ENCODE results near the gene MAP2.

The MAP2 gene

GRCh38 chr2:209687323-209687969 is 263.6 kb downstream of the MAP2 start:
- Mint-ChIP-seq H3K9me3 (no peaks in the 10 kb centered on the region), H3K4me1 (no peaks in the 10 kb centered on the region), H3K27me3 (no peaks in the 10 kb centered on the region), H3K4me3 (no peak overlapping the region), H3K36me3 (no peaks in the 10 kb centered on the region), H3K27ac (no peak overlapping the region)
- peak; percentile 12 for ATAC-seq

GRCh38 chr2:209688385-209688784 is 264.5 kb downstream of the MAP2 start:
- no peaks in the 10 kb centered on the region for H3K27me3 Mint-ChIP-seq
- H3K27ac Mint-ChIP-seq, result no peak overlapping the region
- H3K4me3 Mint-ChIP-seq, result no peak overlapping the region
- H3K4me1 Mint-ChIP-seq, result no peaks in the 10 kb centered on the region
- H3K9me3 Mint-ChIP-seq, result no peaks in the 10 kb centered on the region
- ATAC-seq, result no peak
- no peaks in the 10 kb centered on the region for H3K36me3 Mint-ChIP-seq

- Mint-ChIP-seq H3K36me3 (no peaks in the 10 kb centered on the region), H3K4me1 (peaks cover 9% of the 10 kb centered on the region), H3K27ac (no peak overlapping the region), H3K9me3 (no peaks in the 10 kb centered on the region), H3K27me3 (no peaks in the 10 kb centered on the region), H3K4me3 (no peak overlapping the region)
- ATAC-seq, result no peak
These were observed 266.3 kb downstream of the MAP2 start for GRCh38 chr2:209690029-209690754.

GRCh38 chr2:209694748-209695147 is 270.9 kb downstream of the MAP2 start:
- Mint-ChIP-seq H3K4me1 (peaks cover 35% of the 10 kb centered on the region), H3K4me3 (peak overlapping the region; percentile 59)

GRCh38 chr2:209696836-209697711 is 273.2 kb downstream of the MAP2 start:
- H3K27ac Mint-ChIP-seq, result peak overlapping the region; percentile 35
- H3K4me1 Mint-ChIP-seq, result peaks cover 35% of the 10 kb centered on the region
- peak; percentile 65 for ATAC-seq
- no peaks in the 10 kb centered on the region for H3K27me3 Mint-ChIP-seq
- peak overlapping the region; percentile 51 for H3K4me3 Mint-ChIP-seq
- no peaks in the 10 kb centered on the region for H3K36me3 Mint-ChIP-seq
- H3K9me3 Mint-ChIP-seq, result no peaks in the 10 kb centered on the region

More at GRCh38 chr2:209694748-209695147, 270.9 kb downstream of the MAP2 start:
- ATAC-seq, result peak; percentile 54
- H3K36me3 Mint-ChIP-seq, result no peaks in the 10 kb centered on the region
- no peaks in the 10 kb centered on the region for H3K9me3 Mint-ChIP-seq
- H3K27me3 Mint-ChIP-seq, result no peaks in the 10 kb centered on the region
- peak overlapping the region; percentile 33 for H3K27ac Mint-ChIP-seq

GRCh38 chr2:209702775-209703174 is 278.9 kb downstream of the MAP2 start:
- H3K27me3 Mint-ChIP-seq, result no peaks in the 10 kb centered on the region
- H3K9me3 Mint-ChIP-seq, result no peaks in the 10 kb centered on the region
- no peak for ATAC-seq
- H3K4me3 Mint-ChIP-seq, result no peak overlapping the region
- H3K36me3 Mint-ChIP-seq, result no peaks in the 10 kb centered on the region
- H3K27ac Mint-ChIP-seq, result no peak overlapping the region
- H3K4me1 Mint-ChIP-seq, result peaks cover under 1% of the 10 kb centered on the region

GRCh38 chr2:209713219-209713618 is 289.4 kb downstream of the MAP2 start:
- H3K4me1 Mint-ChIP-seq, result no peaks in the 10 kb centered on the region
- H3K36me3 Mint-ChIP-seq, result no peaks in the 10 kb centered on the region
- H3K4me3 Mint-ChIP-seq, result no peak overlapping the region
- H3K9me3 Mint-ChIP-seq, result no peaks in the 10 kb centered on the region
- ATAC-seq, result no peak
- no peak overlapping the region for H3K27ac Mint-ChIP-seq
- H3K27me3 Mint-ChIP-seq, result no peaks in the 10 kb centered on the region

- Mint-ChIP-seq H3K4me3 (no peak overlapping the region), H3K4me1 (no peaks in the 10 kb centered on the region), H3K9me3 (no peaks in the 10 kb centered on the region), H3K27me3 (no peaks in the 10 kb centered on the region), H3K27ac (no peak overlapping the region), H3K36me3 (no peaks in the 10 kb centered on the region)
- ATAC-seq, result no peak
These were observed 295.2 kb downstream of the MAP2 start for GRCh38 chr2:209719034-209719433.

- no peaks in the 10 kb centered on the region for H3K27me3 Mint-ChIP-seq
- ATAC-seq, result no peak
- H3K4me1 Mint-ChIP-seq, result no peaks in the 10 kb centered on the region
- H3K36me3 Mint-ChIP-seq, result no peaks in the 10 kb centered on the region
- H3K9me3 Mint-ChIP-seq, result no peaks in the 10 kb centered on the region
- H3K27ac Mint-ChIP-seq, result no peak overlapping the region
- no peak overlapping the region for H3K4me3 Mint-ChIP-seq
These were observed 297.6 kb downstream of the MAP2 start for GRCh38 chr2:209721497-209721896.

- H3K36me3 Mint-ChIP-seq, result no peaks in the 10 kb centered on the region
- H3K4me3 Mint-ChIP-seq, result no peak overlapping the region
- ATAC-seq, result no peak
- no peaks in the 10 kb centered on the region for H3K9me3 Mint-ChIP-seq
- no peaks in the 10 kb centered on the region for H3K4me1 Mint-ChIP-seq
- H3K27ac Mint-ChIP-seq, result no peak overlapping the region
- H3K27me3 Mint-ChIP-seq, result no peaks in the 10 kb centered on the region
These were observed 302.5 kb downstream of the MAP2 start for GRCh38 chr2:209726311-209726710.

- Mint-ChIP-seq H3K27me3 (no peaks in the 10 kb centered on the region), H3K4me1 (no peaks in the 10 kb centered on the region), H3K36me3 (no peaks in the 10 kb centered on the region), H3K27ac (no peak overlapping the region), H3K9me3 (no peaks in the 10 kb centered on the region), H3K4me3 (no peak overlapping the region)
- no peak for ATAC-seq
These were observed 303.2 kb downstream of the MAP2 start for GRCh38 chr2:209727077-209727476.

- no peak overlapping the region for H3K27ac Mint-ChIP-seq
- no peaks in the 10 kb centered on the region for H3K36me3 Mint-ChIP-seq
- no peak overlapping the region for H3K4me3 Mint-ChIP-seq
- no peaks in the 10 kb centered on the region for H3K4me1 Mint-ChIP-seq
- no peaks in the 10 kb centered on the region for H3K9me3 Mint-ChIP-seq
- no peak for ATAC-seq
- no peaks in the 10 kb centered on the region for H3K27me3 Mint-ChIP-seq
These were observed 311.0 kb downstream of the MAP2 start for GRCh38 chr2:209734805-209735204.

- Mint-ChIP-seq H3K9me3 (peaks cover 4% of the 10 kb centered on the region), H3K36me3 (no peaks in the 10 kb centered on the region), H3K27me3 (no peaks in the 10 kb centered on the region), H3K27ac (no peak overlapping the region), H3K4me3 (no peak overlapping the region), H3K4me1 (no peaks in the 10 kb centered on the region)
- ATAC-seq, result no peak
These were observed 318.1 kb downstream of the MAP2 start for GRCh38 chr2:209741953-209742352.

GRCh38 chr2:209753020-209753419 is 329.2 kb downstream of the MAP2 start:
- H3K27ac Mint-ChIP-seq, result no peak overlapping the region
- H3K4me1 Mint-ChIP-seq, result no peaks in the 10 kb centered on the region
- H3K36me3 Mint-ChIP-seq, result no peaks in the 10 kb centered on the region
- no peak overlapping the region for H3K4me3 Mint-ChIP-seq
- H3K27me3 Mint-ChIP-seq, result peaks cover 21% of the 10 kb centered on the region
- no peak for ATAC-seq
- H3K9me3 Mint-ChIP-seq, result no peaks in the 10 kb centered on the region

GRCh38 chr2:209757163-209757562 is 333.3 kb downstream of the MAP2 start:
- Mint-ChIP-seq H3K4me3 (no peak overlapping the region), H3K36me3 (no peaks in the 10 kb centered on the region), H3K4me1 (no peaks in the 10 kb centered on the region), H3K27me3 (peaks cover 21% of the 10 kb centered on the region), H3K9me3 (no peaks in the 10 kb centered on the region), H3K27ac (no peak overlapping the region)
- no peak for ATAC-seq

Data from stimulated activated memory B cell treated with anti-CD40 and anti-IgM and Interleukin-4, amounts not matched to agents 10 μg/mL and 1 μg/mL and 100 μg/mL, for 72 hours (primary cell).